IPS-NIHi11 (cell line): ENCODE data around the gene ZNG1E.
"Not testable (repeated sequence)": the region's sequence is repeated elsewhere in the genome, so short reads cannot be mapped to it uniquely, and the experiment has no call there.

Experiments
- DNase-seq: peaks from one replicate; pipeline ENCODE4 v3.0.0; 2012; ENCODE audit warnings: mixed read lengths, low spot score

ZNG1E gene

GRCh38 chr9:65675589-65676021 lies at the start of gene ZNG1E:
TSS of gene ZNG1E (plus strand) at chr9:65675928. CDS start at chr9:65675977, 49 bp downstream.
- DNase-seq, result not testable (repeated sequence)

GRCh38 chr9:65673579-65673978 lies 2.1 kb upstream of the ZNG1E start:
- DNase-seq, result not testable (repeated sequence)

GRCh38 chr9:65675018-65675417 lies 710 bp upstream of the ZNG1E start:
- not testable (repeated sequence) for DNase-seq

- DNase-seq, result not testable (repeated sequence)
Observed at GRCh38 chr9:65676389-65676788, 661 bp downstream of the ZNG1E start.

- DNase-seq, result not testable (repeated sequence)
Observed at GRCh38 chr9:65678533-65678932, 2.8 kb downstream of the ZNG1E start.

- not testable (repeated sequence) for DNase-seq
Observed at GRCh38 chr9:65703550-65703949, 27.8 kb downstream of the ZNG1E start.

- not testable (repeated sequence) for DNase-seq
Observed at GRCh38 chr9:65714445-65714844, 38.7 kb downstream of the ZNG1E start.

- DNase-seq, result not testable (repeated sequence)
Observed at GRCh38 chr9:65737096-65737564, 61.4 kb downstream of the ZNG1E start, which contains the start of gene FOXD4L4. TSS of gene FOXD4L4 (plus strand) at chr9:65737146. CDS start at chr9:65737146, 0 bp downstream.

- not testable (repeated sequence) for DNase-seq
Observed at GRCh38 chr9:65738133-65738532, 62.4 kb downstream of the ZNG1E start.
